K562 (cell line): ENCODE data around the gene ISG20L2. TPM values are rescaled to one million over a fixed set of nuclear protein-coding genes. Genes with fewer than 3 reads are reported as not detected.

Experiments used
- LARP7 ChIP-seq: fragments of 450-650 bp; IDR thresholded peaks from 2 replicates; pipeline ENCODE4 v1.6.1; 2016
- MAZ ChIP-seq, 2 experiments: fragments of 450-650 bp in 1 of 2; sonication (generic) in 1 of 2; formaldehyde crosslinking; IDR thresholded peaks in 1 of 2; conservative IDR thresholded peaks in 1 of 2; 2 replicates each; pipeline versions ENCODE4 v1.4.0 to v1.5.0; 2020; ENCODE audit warnings: mild to moderate bottlenecking in 1 of 2, missing genetic modification reagents in 1 of 2
- MCM2 ChIP-seq: fragments of 450-650 bp; IDR thresholded peaks from 2 replicates; pipeline ENCODE4 v1.6.1; 2017; ENCODE audit warnings: low read depth, mild to moderate bottlenecking
- POU5F1 ChIP-seq: fragments of 150-350 bp; IDR thresholded peaks from 2 replicates; pipeline ENCODE4 v1.6.1; 2014; ENCODE audit warnings: borderline replicate concordance, low read length, low read depth, mild to moderate bottlenecking; ENCODE audit not compliant: partially characterized antibody
- RAD21 ChIP-seq, 2 experiments: fragments of 250-450 bp in 1 of 2; fragments of 450-650 bp in 1 of 2; sonication (Bioruptor Pico) in 1 of 2; formaldehyde crosslinking in 1 of 2; IDR thresholded peaks in 1 of 2; conservative IDR thresholded peaks in 1 of 2; 2 replicates each; pipeline versions ENCODE4 v1.4.0 to v1.8.0; 2020 to 2022; ENCODE audit warnings: mild to moderate bottlenecking in 2 of 2, moderate library complexity in 1 of 2
- RCOR1 ChIP-seq, 2 experiments: IDR thresholded peaks; 2 replicates each; pipeline ENCODE4 v1.6.1; 2012; ENCODE audit warnings: low read depth in 2 of 2, low read length in 2 of 2, borderline replicate concordance in 1 of 2, improper control_type of control experiment in 1 of 2
- STAG1 ChIP-seq: sonication (generic); formaldehyde crosslinking; IDR thresholded peaks from 2 replicates; pipeline ENCODE4 v1.5.0; 2020; ENCODE audit warnings: missing genetic modification reagents, borderline replicate concordance
- TARDBP ChIP-seq: fragments of 450-650 bp; IDR thresholded peaks from 2 replicates; pipeline ENCODE4 v1.6.1; 2016
- TBP ChIP-seq: optimal IDR thresholded peaks from 2 replicates; pipeline ENCODE3; 2011; ENCODE audit warnings: low read depth, low read length, improper control_type of control experiment
- TCF3 ChIP-seq: sonication (generic); formaldehyde crosslinking; IDR thresholded peaks from 2 replicates; pipeline ENCODE4 v1.4.0; 2020; ENCODE audit warnings: mild to moderate bottlenecking, missing genetic modification reagents
- ZBTB1 ChIP-seq: sonication (generic); formaldehyde crosslinking; IDR thresholded peaks from 2 replicates; pipeline ENCODE4 v1.8.1; 2023; ENCODE audit warnings: missing genetic modification reagents, low read depth, mild to moderate bottlenecking, borderline replicate concordance
- ZC3H8 ChIP-seq: fragments of 450-650 bp; IDR thresholded peaks from 2 replicates; pipeline ENCODE4 v1.6.1; 2017
- polyA plus RNA-seq, 8 experiments: library from polyadenylated mRNA; depleted of rRNA in 4 of 8; stranded (reverse) in 5 of 8; unstranded in 3 of 8; fragments of >200 nt; fragmentation: Nextera tagmentation in 2 of 8; fragmentation: Illumina TruSeq in 1 of 8; extraction: Ambion mirVana in 2 of 8; extraction: Trizol in 1 of 8; gene quantifications; 2 replicates each; pipeline versions ENCODE4 v1.2.1 to v1.2.3, GENCODE V29; 2011 to 2014; ENCODE audit warnings: inconsistent platforms in 1 of 8, missing spikeins in 1 of 8
- total RNA-seq, 7 experiments: library from RNA; depleted of rRNA in 6 of 7; stranded (reverse); fragments of >200 nt in 6 of 7; fragmentation: Illumina TruSeq in 2 of 7; extraction: Trizol in 2 of 7; gene quantifications; 2 replicates each; pipeline versions ENCODE4 v1.2.1 to v1.2.3, GENCODE V29; 2011 to 2021; ENCODE audit warnings: low replicate concordance in 1 of 7
- TF ChIP-seq, protein P1 (sequence below): sonication (generic); formaldehyde crosslinking; IDR thresholded peaks from 2 replicates; pipeline ENCODE4 v1.8.0; 2023; ENCODE audit warnings: missing genetic modification reagents, mild to moderate bottlenecking, borderline replicate concordance
- TF ChIP-seq, protein P2 (sequence below): sonication (generic); formaldehyde crosslinking; IDR thresholded peaks from 2 replicates; pipeline ENCODE4 v1.9.0; 2022; ENCODE audit warnings: mild to moderate bottlenecking, missing genetic modification reagents
- TF ChIP-seq, protein P3 (sequence below), 3 experiments: IDR thresholded peaks in 2 of 3; conservative IDR thresholded peaks in 1 of 3; 2 replicates each; pipeline ENCODE4 v1.5.1; 2011 to 2012; ENCODE audit warnings: low read length in 3 of 3, mild to moderate bottlenecking in 3 of 3, control low read depth in 2 of 3, improper control_type of control experiment in 1 of 3, inconsistent platforms in 1 of 3, low read depth in 1 of 3, mixed read lengths in 1 of 3, moderate library complexity in 1 of 3; ENCODE audit not compliant: insufficient read depth in 2 of 3
- TF ChIP-seq, protein P4 (sequence below): fragments of 450-650 bp; formaldehyde crosslinking; IDR thresholded peaks from 2 replicates; pipeline ENCODE4 v1.4.0; 2022; ENCODE audit warnings: mild to moderate bottlenecking, moderate library complexity

Gene ISG20L2
- total and polyA plus RNA-seq, 9 of the 15 experiments (the other 6 are each of a cell fraction or from before 2014, with no cell fraction given) = 21.3 to 130 (median 50.3) TPM

DNA sequence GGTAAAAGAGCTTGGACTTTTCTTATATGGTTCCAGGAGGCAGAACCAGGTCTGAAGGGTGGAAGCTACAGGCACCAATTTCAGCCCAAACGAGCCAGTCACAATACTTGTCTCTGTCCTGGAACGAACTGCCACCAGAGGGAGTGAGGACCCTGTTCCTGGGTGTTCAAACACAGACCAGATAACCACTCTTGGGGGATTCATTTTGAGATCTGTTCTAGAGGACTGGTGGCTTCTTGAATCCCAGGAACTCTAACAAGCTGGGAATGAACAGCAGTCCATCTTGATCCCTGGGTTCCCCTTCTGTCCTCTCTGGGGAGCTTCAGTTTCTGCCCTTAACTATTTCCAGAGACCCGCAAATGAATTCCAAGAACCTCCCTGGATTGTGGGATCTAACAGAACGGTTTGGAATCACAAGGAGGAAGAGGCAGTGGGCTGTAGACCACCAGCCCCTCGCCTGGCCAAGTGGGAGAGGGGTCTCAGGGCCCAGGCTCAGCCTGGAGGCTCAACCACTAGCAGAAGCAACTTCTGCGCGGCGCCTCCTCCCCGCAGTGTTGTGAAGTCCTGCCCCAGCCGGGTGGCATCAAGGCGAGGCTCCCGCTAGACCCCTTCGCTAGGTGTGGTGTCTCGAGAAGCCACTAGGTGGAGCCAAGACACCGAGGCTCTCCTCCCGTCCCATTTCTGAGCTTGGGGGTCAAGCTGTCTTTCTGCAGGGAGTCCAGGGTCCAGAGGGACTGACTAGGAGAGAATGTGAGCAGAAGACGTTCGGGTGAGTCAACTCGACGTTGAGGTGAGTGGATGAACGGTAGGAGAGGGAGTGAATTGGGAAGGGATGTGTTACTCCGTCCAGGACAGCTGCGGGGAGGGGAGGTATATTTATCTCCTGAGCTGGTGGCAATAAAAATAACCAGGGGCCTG lies 39.3 kb downstream of the ISG20L2 start (continued):
- TF ChIP-seq, protein P1, sequence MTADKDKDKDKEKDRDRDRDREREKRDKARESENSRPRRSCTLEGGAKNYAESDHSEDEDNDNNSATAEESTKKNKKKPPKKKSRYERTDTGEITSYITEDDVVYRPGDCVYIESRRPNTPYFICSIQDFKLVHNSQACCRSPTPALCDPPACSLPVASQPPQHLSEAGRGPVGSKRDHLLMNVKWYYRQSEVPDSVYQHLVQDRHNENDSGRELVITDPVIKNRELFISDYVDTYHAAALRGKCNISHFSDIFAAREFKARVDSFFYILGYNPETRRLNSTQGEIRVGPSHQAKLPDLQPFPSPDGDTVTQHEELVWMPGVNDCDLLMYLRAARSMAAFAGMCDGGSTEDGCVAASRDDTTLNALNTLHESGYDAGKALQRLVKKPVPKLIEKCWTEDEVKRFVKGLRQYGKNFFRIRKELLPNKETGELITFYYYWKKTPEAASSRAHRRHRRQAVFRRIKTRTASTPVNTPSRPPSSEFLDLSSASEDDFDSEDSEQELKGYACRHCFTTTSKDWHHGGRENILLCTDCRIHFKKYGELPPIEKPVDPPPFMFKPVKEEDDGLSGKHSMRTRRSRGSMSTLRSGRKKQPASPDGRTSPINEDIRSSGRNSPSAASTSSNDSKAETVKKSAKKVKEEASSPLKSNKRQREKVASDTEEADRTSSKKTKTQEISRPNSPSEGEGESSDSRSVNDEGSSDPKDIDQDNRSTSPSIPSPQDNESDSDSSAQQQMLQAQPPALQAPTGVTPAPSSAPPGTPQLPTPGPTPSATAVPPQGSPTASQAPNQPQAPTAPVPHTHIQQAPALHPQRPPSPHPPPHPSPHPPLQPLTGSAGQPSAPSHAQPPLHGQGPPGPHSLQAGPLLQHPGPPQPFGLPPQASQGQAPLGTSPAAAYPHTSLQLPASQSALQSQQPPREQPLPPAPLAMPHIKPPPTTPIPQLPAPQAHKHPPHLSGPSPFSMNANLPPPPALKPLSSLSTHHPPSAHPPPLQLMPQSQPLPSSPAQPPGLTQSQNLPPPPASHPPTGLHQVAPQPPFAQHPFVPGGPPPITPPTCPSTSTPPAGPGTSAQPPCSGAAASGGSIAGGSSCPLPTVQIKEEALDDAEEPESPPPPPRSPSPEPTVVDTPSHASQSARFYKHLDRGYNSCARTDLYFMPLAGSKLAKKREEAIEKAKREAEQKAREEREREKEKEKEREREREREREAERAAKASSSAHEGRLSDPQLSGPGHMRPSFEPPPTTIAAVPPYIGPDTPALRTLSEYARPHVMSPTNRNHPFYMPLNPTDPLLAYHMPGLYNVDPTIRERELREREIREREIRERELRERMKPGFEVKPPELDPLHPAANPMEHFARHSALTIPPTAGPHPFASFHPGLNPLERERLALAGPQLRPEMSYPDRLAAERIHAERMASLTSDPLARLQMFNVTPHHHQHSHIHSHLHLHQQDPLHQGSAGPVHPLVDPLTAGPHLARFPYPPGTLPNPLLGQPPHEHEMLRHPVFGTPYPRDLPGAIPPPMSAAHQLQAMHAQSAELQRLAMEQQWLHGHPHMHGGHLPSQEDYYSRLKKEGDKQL (CRISPR knock-in tag) = peak; percentile 65; the same call in 1 of the 2 replicates
- peak in 1 of 2 experiments; percentile 68; a peak in 2 of 4 replicates for TF ChIP-seq RCOR1 (IDR thresholded peaks at IDR 0.05; ENCODE audit: borderline replicate concordance in 1 of 2, low read depth in 2 of 2, low read length in 2 of 2)
- TF ChIP-seq, protein P2, sequence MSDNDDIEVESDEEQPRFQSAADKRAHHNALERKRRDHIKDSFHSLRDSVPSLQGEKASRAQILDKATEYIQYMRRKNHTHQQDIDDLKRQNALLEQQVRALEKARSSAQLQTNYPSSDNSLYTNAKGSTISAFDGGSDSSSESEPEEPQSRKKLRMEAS (CRISPR knock-in tag) = 0 out of 2 replicates have a peak, but pooled peaks have one; percentile 29
- no peak for TF ChIP-seq LARP7
- peak; percentile 72 to 96 for TF ChIP-seq MAZ (CRISPR knock-in tag; conservative IDR thresholded peaks at IDR 0.05 in 1 of 2, IDR thresholded peaks at IDR 0.05 in 1 of 2)
- TF ChIP-seq STAG1 (CRISPR knock-in tag) = peak; percentile 62
- no peak for TF ChIP-seq TCF3 (CRISPR knock-in tag)
- peak; percentile 64 for TF ChIP-seq ZBTB1 (CRISPR knock-in tag)
- peak; percentile 42 for TF ChIP-seq TBP
- TF ChIP-seq, protein P3, sequence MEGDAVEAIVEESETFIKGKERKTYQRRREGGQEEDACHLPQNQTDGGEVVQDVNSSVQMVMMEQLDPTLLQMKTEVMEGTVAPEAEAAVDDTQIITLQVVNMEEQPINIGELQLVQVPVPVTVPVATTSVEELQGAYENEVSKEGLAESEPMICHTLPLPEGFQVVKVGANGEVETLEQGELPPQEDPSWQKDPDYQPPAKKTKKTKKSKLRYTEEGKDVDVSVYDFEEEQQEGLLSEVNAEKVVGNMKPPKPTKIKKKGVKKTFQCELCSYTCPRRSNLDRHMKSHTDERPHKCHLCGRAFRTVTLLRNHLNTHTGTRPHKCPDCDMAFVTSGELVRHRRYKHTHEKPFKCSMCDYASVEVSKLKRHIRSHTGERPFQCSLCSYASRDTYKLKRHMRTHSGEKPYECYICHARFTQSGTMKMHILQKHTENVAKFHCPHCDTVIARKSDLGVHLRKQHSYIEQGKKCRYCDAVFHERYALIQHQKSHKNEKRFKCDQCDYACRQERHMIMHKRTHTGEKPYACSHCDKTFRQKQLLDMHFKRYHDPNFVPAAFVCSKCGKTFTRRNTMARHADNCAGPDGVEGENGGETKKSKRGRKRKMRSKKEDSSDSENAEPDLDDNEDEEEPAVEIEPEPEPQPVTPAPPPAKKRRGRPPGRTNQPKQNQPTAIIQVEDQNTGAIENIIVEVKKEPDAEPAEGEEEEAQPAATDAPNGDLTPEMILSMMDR (IDR thresholded peaks at IDR 0.05 in 2 of 3, conservative IDR thresholded peaks at IDR 0.05 in 1 of 3; ENCODE audit: insufficient read depth in 2 of 3, low read depth in 1 of 3, low read length in 3 of 3) = peak; percentile 92 to 97 (median 97)
- TF ChIP-seq MCM2 = no peak
- peak; percentile 24; the same call in 1 of the 2 replicates for TF ChIP-seq TARDBP
- TF ChIP-seq POU5F1 = no peak
- peak; percentile 94 to 98 for TF ChIP-seq RAD21 (CRISPR knock-in tag; conservative IDR thresholded peaks at IDR 0.05 in 1 of 2, IDR thresholded peaks at IDR 0.05 in 1 of 2)
- TF ChIP-seq ZC3H8 = no peak
- TF ChIP-seq, protein P4, sequence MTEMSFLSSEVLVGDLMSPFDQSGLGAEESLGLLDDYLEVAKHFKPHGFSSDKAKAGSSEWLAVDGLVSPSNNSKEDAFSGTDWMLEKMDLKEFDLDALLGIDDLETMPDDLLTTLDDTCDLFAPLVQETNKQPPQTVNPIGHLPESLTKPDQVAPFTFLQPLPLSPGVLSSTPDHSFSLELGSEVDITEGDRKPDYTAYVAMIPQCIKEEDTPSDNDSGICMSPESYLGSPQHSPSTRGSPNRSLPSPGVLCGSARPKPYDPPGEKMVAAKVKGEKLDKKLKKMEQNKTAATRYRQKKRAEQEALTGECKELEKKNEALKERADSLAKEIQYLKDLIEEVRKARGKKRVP (CRISPR knock-in tag) = no peak
